ENCODE data around the gene COBL.

GRCh38 chr7:51180092-51180491 lies 136.5 kb downstream of the COBL start:
- TF ChIP-seq ARNT (IDR thresholded peaks at IDR 0.05) (no peak), FOXK2 (IDR thresholded peaks at IDR 0.05) (no peak)
